Measurements from ENCODE around the gene TMEM163.

DNA sequence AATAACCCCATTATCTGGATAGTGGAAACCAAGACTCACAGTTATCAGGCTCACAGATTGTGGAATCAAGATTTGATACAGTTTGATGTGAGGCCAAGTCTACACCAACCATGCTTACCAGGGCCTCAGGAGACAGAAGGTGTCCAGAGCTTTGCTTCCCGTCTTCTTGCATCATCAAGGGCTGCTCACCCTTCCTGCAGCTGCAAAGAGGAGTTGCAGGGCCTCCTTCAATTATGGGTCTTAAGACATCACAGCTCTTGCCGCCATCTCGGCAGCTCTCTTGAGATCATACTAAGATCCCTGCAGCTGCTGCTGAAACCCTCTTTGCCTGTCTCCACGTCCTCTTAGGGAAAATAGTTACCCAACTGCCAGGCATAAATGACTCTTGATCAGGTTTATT, 288.9 kb downstream of the TMEM163 start:
- TF ChIP-seq, protein P1, sequence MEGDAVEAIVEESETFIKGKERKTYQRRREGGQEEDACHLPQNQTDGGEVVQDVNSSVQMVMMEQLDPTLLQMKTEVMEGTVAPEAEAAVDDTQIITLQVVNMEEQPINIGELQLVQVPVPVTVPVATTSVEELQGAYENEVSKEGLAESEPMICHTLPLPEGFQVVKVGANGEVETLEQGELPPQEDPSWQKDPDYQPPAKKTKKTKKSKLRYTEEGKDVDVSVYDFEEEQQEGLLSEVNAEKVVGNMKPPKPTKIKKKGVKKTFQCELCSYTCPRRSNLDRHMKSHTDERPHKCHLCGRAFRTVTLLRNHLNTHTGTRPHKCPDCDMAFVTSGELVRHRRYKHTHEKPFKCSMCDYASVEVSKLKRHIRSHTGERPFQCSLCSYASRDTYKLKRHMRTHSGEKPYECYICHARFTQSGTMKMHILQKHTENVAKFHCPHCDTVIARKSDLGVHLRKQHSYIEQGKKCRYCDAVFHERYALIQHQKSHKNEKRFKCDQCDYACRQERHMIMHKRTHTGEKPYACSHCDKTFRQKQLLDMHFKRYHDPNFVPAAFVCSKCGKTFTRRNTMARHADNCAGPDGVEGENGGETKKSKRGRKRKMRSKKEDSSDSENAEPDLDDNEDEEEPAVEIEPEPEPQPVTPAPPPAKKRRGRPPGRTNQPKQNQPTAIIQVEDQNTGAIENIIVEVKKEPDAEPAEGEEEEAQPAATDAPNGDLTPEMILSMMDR (IDR thresholded peaks at IDR 0.05): no peak
- no peak for TF ChIP-seq EZH2phosphoT487 (IDR thresholded peaks at IDR 0.05)

All from neural progenitor cell (in vitro differentiated cells).